ENCODE results near the gene BBIP1.
"Not testable (repeated sequence)": the region's sequence is repeated elsewhere in the genome, so short reads cannot be mapped to it uniquely, and the experiment has no call there.

The BBIP1 gene

DNA sequence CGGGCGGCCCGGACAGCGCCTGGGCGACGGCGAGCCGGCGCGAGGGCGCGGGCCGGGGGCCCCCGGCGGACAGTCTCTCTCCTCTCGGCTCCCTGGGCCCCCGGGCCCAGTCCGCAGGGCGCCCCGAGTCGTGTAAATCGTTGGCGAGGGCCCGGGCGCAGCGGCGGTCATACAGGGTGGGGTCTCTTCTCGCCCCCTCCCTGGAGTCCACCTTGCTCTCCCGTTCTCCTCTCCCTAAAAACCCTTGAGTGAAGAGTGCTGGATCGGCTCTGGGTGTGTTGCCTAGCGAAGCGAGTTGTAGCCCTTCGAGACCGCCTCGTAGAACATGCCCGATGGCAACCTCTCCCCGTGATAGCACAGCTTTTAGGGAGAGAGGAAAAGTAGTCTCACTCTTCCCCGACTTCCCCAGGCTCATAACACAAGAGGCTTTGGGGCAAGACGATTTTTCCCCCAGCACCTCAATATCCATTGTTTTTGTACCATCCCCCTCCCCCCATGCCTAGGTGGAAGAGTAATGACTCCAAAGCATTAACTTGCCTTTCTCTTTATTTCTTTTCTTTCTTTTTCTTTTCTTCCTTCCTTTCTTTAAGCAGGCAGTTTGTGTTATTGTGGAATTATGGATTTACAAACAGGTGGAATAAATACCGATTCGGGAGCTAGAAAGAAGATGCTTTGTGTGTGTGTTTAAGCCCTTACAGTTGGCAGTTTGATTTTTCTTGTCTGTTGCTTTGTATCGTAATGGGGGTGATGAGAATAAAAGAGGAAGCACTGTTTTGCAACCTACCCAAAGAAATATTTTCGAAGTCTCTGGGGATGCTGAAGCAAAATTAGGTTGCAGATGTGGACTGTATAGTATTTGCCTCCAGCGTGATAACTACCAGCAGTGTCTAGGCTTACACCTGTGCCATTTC is 1.2 kb upstream of the BBIP1 start:
- peak; percentile 21 to 30 for DNase-seq

GRCh38 chr10:110919349-110919931 is 460 bp upstream of the BBIP1 start, which contains the start of gene SHOC2:
SHOC2 (plus strand) TSS chr10:110919604; CDS start chr10:110964359, 44,755 bp downstream.
- peak; percentile 96 to 98 for DNase-seq

DNA sequence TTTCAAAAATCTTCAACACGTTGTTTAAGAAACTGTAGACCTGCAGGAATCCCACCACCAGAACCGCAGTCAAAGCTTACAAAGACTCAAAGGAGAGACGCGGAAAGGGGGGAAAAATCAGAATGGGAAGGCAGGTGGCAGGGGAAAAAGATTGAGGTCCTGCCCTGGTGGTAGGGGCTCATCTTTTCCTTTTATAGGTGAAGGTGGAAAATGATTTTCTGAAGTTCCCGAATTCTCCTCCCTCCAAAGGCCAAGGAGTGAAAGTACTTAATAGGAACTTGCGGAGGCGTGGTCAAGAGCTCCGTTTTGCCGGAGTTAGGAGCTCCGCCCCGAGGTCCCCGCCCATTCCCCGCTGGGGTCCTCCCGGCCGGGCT is 724 bp downstream of the BBIP1 start:
- peak; percentile 86 to 92 for DNase-seq

- DNase-seq: no peak
Observed at GRCh38 chr10:110916554-110917346, 2.2 kb downstream of the BBIP1 start.

DNA sequence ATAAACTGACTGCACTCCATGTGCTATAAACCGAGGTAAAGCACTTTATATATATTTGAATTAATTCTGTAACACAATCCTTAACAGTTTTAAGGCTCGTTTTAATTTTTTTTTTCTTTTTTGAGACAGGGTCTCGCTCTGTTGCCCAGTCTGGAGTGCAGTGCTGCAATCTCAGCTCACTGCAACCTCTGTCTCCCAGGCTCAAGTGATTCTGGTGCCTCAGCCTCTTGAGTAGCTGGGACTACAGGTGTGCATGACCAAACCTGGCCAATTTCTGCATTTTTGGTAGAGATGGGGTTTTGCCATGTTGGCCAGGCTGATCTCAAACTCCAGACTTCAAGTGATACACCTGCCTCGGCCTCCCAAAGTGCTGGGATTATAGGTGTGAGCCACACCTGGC is 3.4 kb downstream of the BBIP1 start:
- DNase-seq: not testable (repeated sequence)

DNA sequence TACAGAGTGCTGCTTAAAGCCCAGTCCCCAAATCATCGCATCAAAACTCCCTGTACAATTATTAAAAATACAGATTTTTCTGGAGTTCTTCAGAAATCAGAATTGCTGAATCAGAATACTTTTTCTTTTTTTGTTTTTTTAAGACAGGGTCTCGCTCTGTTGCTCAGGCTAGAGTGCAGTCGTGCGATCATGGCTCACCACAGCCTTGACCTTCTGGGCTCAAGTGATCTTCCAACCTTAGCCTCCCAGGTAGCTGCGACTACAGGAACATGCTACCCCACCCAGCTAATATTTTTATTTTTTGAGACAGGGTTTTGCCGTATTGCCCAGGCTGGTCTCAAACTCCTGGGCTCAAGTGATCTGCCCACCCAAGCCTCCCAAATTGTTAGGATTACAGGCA is 3.9 kb downstream of the BBIP1 start:
- DNase-seq: no peak

GRCh38 chr10:110914431-110914830 is 4.5 kb downstream of the BBIP1 start:
- DNase-seq: no peak

- no peak for DNase-seq
Observed at GRCh38 chr10:110912374-110912773, 6.6 kb downstream of the BBIP1 start.

DNA sequence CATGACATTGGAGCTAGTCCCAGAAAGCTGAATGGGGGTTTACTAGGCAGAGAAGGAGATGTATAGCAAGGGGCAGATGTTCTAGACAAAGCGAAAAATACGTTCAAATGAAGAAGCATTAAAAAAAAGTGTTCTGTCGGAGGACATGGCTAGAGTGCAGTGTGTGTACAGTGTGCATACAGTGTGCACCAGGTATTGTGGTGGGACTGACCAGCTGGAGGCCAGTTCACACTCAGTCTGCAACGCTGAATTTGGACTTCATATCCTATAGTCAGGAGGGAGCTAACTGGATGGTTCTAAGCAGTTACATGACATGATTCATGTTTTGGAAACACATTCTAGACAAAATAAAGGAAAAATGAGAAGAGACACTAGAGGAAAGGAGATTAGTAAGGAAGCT is 8.8 kb downstream of the BBIP1 start:
- no peak for DNase-seq

GRCh38 chr10:110903280-110904278 is 15.4 kb downstream of the BBIP1 start:
- no peak for DNase-seq

- peak; percentile 14 to 51 for DNase-seq
Observed at GRCh38 chr10:110901954-110902819, 16.8 kb downstream of the BBIP1 start.

DNA sequence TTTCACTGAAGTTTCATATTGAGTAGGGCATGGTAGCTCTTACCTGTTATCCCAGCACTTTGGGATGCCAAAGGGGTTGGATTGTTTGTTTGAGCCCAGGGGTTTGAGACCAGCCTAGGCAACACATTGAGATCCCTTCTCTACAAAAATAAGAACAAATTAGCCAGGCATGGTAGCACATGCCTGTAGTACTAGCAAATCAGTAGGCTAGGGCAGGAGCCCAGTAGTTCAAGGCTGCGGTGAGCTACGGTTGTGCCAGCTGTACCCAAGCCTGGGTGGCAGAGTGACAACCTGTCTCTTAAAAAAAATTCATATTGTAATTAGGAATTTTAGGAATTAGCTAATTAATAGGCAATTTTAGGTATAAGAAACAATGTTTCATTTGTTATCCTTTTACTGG is 18.0 kb downstream of the BBIP1 start:
- no peak for DNase-seq

GRCh38 chr10:110898391-110898790 is 20.6 kb downstream of the BBIP1 start:
- DNase-seq: no peak

DNA sequence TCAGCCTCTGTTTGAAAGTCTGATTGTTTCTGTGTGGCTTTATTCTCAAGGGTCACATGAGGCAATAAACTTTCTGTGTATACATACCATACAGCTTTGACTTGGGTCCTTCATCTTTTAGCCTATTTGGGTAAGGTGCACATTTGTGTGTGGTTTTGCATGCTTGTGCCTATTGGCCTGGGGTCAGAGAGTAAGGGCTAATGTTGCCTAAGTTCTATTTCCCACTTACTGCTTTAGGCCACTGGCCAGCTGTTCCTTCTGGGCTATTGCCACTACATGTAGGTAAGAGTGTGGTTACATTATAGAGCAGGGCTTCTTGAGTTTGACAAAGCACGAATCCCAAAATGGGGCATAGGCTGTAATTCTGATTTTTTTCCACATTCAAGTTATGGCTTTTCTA is 21.8 kb downstream of the BBIP1 start:
- no peak for DNase-seq

- no peak for DNase-seq
Observed at GRCh38 chr10:110893559-110894179, 25.3 kb downstream of the BBIP1 start.

DNA sequence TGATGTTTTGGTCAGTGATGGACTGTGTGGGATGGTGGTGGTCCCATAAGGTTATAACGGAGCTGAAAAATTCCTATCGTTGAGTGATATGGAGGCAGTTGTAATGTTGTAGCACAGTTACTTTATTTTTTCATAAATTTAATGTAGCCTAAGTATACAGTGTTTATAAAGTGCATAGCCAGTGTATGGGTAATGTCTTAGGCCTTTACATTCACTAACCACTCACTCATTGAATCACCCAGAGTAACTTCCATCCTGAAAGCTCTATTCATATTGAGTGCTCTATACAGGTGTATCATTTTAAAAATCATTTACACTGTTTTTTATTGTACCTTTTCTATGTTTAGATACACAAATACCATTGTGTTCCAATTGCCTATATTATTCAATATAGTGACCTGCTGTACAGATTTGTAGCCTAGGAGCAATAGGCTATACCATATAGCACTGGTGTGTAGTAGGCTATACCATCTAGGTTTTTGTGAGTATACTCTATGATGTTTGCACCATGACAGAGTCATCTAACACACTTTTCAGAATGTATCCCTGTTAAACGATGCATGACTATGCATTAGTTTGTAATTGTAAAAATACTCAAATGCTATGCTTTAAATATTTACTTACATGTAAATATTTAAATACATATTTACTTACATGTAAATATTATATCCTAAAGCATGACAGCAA is 26.2 kb downstream of the BBIP1 start:
- DNase-seq: no peak

GRCh38 chr10:110887560-110887959 is 31.4 kb downstream of the BBIP1 start:
- no peak for DNase-seq

GRCh38 chr10:110885932-110886674 is 32.9 kb downstream of the BBIP1 start:
- DNase-seq: no peak

DNA sequence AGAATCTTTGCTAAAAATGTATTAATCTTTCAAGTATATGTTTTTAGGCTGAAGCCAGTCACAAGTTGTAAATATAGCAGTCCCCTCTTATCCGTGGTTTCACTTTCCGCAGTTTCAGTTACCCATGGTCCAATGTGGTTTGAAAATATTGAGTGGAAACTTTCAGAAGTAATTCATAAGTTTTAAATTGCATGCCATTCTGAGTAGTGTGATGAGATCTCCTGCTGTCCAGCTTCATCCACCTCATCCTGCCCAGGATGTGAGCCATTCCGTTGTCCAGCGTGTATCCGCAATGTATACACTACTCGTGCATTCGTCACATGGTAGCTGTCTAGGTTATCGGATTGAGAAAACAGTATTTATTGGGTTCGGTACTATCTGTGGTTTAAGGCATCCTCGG is 35.1 kb downstream of the BBIP1 start:
- no peak for DNase-seq

Measured in stimulated activated CD4-positive, alpha-beta T cell treated with anti-CD3 and anti-CD28 coated beads, Interleukin-2, amount 100 ng/mL, for 24 hours (primary cell).